Measurements from ENCODE around the gene THSD7A. TPM values are rescaled to one million over a fixed set of nuclear protein-coding genes. Genes with fewer than 3 reads are reported as not detected.
A peak's percentile ranks its signal among the peaks of the same experiment; 100 is the strongest.

THSD7A gene
- total and polyA plus RNA-seq, 2 donors from 2014 or later: 5.1 to 24.3 TPM

DNA sequence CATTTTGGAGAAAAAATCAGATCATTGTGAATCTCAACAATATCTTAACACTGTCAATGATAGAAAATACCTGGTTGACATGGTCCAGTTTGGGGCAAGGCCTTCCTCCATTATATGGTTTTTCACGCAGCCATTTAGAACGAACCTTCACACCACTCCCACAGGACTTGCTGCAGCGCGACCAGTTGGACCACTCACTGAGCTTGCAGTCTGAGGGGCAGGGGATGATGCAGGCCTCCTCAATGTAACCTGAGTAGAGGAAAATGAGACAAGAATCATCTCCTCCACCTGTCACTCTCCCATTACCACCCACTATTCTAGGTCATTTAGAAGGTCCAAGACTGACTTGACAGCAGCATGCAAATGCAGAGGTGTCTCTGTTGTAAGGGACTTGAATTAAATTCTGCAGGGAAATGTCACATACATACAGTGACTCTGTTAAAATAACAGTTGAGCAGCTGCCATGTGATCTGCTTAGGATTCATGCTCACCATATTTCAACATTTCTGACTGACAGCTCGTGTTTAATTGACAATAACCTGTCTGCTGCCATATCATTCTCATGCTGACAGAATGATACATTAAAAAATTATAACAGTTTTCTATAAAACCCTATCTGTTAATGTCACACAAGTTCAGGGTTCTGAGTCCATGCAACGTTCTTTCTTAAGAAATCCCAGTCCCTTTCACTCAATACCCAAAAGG lies 403.0 kb downstream of the THSD7A start:
- FAIRE-seq (no peak), DNase-seq (no peak)
- Histone ChIP-seq H3K4me1 (ENCODE audit: control insufficient read depth in 2 of 3, insufficient read depth in 2 of 3, low read depth in 1 of 3, low read length in 3 of 3) (no peaks in the 10 kb centered on the region), H3K9me3 (ENCODE audit: control insufficient read depth in 2 of 3, insufficient read depth in 1 of 3, low read length in 3 of 3) (no peaks in the 10 kb centered on the region), H3K36me3 (ENCODE audit: control insufficient read depth in 2 of 3, insufficient read depth in 3 of 3, low read length in 3 of 3) (peaks cover 0 to 5% (median 0%) of the 10 kb centered on the region in 3 donors), H3K27me3 (ENCODE audit: control insufficient read depth, insufficient read depth, low read length) (no peaks in the 10 kb centered on the region), H3K9ac (ENCODE audit: low read length in 3 of 3) (no peak overlapping the region), H3K27ac (ENCODE audit: low read depth in 2 of 2, low read length in 2 of 2) (no peak overlapping the region), H3K4me3 (ENCODE audit: low read length in 3 of 3) (no peak overlapping the region)
- intact Hi-C loops (cut with DNase I): no loop called here
- TF ChIP-seq, protein P1, sequence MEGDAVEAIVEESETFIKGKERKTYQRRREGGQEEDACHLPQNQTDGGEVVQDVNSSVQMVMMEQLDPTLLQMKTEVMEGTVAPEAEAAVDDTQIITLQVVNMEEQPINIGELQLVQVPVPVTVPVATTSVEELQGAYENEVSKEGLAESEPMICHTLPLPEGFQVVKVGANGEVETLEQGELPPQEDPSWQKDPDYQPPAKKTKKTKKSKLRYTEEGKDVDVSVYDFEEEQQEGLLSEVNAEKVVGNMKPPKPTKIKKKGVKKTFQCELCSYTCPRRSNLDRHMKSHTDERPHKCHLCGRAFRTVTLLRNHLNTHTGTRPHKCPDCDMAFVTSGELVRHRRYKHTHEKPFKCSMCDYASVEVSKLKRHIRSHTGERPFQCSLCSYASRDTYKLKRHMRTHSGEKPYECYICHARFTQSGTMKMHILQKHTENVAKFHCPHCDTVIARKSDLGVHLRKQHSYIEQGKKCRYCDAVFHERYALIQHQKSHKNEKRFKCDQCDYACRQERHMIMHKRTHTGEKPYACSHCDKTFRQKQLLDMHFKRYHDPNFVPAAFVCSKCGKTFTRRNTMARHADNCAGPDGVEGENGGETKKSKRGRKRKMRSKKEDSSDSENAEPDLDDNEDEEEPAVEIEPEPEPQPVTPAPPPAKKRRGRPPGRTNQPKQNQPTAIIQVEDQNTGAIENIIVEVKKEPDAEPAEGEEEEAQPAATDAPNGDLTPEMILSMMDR (IDR thresholded peaks at IDR 0.05; ENCODE audit: borderline replicate concordance, extremely low read depth, insufficient read depth): no peak

DNA sequence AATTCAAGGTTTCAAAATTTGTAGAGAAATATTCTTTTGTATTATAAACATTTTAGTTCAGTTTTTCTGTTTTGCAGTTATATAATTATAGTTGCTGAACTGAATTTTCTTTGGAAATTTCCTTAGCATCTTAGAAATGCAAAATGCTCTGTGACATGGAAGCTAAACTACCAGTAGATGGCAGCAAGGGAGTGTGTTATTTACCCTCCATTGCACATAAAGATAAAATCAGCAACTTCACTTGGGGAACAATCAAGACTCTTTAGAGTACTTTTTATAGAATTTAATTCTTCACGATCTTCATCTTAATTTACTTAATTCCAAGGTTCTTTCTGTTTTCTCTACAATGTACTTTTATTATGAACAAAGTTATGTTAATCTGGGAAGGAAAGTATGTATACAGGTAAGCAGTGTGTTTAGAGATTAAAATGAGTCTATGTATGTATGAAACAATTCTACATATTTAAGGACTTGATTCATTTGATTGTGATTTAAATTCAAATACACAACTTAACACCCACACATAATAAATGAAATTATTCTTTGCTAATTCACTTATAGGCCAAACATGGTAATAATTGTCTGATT lies 404.2 kb downstream of the THSD7A start:
- no peak overlapping the region for H3K9ac ChIP-seq (ENCODE audit: low read length in 3 of 3)
- peak; percentile 98 for FAIRE-seq
- TF ChIP-seq, protein P1 (IDR thresholded peaks at IDR 0.05; ENCODE audit: borderline replicate concordance, extremely low read depth, insufficient read depth): peak; percentile 80
- H3K27ac ChIP-seq (ENCODE audit: low read depth in 2 of 2, low read length in 2 of 2): no peak overlapping the region
- peaks cover 0 to 5% (median 0%) of the 10 kb centered on the region in 3 donors for H3K36me3 ChIP-seq (ENCODE audit: control insufficient read depth in 2 of 3, insufficient read depth in 3 of 3, low read length in 3 of 3)
- no peak overlapping the region for H3K4me3 ChIP-seq (ENCODE audit: low read length in 3 of 3)
- peak in 2 of 5 donors; percentile 81 to 85 for DNase-seq
- no peaks in the 10 kb centered on the region for H3K4me1 ChIP-seq (ENCODE audit: control insufficient read depth in 2 of 3, insufficient read depth in 2 of 3, low read depth in 1 of 3, low read length in 3 of 3)
- intact Hi-C loops (cut with DNase I): no loop called here
- no peaks in the 10 kb centered on the region for H3K27me3 ChIP-seq (ENCODE audit: control insufficient read depth, insufficient read depth, low read length)
- H3K9me3 ChIP-seq (ENCODE audit: control insufficient read depth in 2 of 3, insufficient read depth in 1 of 3, low read length in 3 of 3): no peaks in the 10 kb centered on the region

DNA sequence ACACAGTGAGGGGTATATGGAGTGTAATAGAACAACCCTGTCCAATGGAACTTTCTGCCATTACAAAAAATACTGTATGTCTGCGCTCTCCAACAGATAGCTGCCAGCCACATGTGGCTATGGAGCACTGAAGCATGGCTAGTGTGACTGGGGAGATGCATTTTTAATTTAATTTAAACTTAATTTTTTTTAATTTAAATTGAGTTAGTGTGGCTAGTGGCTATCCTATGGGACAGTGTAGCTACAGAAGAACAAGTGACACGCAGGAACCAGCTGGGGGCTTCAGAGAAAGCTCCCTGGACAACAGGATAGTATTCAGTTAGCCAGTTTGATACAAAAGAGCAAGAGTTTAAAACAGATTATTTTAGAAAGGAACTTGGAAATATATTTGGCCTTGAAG lies 408.0 kb downstream of the THSD7A start:
- Histone ChIP-seq H3K4me3 (ENCODE audit: low read length in 3 of 3) (no peak overlapping the region), H3K27me3 (ENCODE audit: control insufficient read depth, insufficient read depth, low read length) (no peaks in the 10 kb centered on the region), H3K9me3 (ENCODE audit: control insufficient read depth in 2 of 3, insufficient read depth in 1 of 3, low read length in 3 of 3) (no peaks in the 10 kb centered on the region), H3K9ac (ENCODE audit: low read length in 3 of 3) (no peak overlapping the region), H3K36me3 (ENCODE audit: control insufficient read depth in 2 of 3, insufficient read depth in 3 of 3, low read length in 3 of 3) (peaks cover 0 to 10% (median 3%) of the 10 kb centered on the region in 3 donors), H3K4me1 (ENCODE audit: control insufficient read depth in 2 of 3, insufficient read depth in 2 of 3, low read depth in 1 of 3, low read length in 3 of 3) (no peaks in the 10 kb centered on the region), H3K27ac (ENCODE audit: low read depth in 2 of 2, low read length in 2 of 2) (no peak overlapping the region)
- DNase-seq (no peak), FAIRE-seq (no peak)
- TF ChIP-seq, protein P1 (IDR thresholded peaks at IDR 0.05; ENCODE audit: borderline replicate concordance, extremely low read depth, insufficient read depth): no peak
- intact Hi-C loops (cut with DNase I): no loop called here
